Effector memory CD8-positive, alpha-beta T cell (primary cell): Measurements from ENCODE around the gene CREB3L2.
"Not testable (repeated sequence)": the region's sequence is repeated elsewhere in the genome, so short reads cannot be mapped to it uniquely, and the experiment has no call there.

ENCODE experiments used
- ATAC-seq: fragments of 150-1000 bp; cut with Tn5 transposase; replicated peaks from 2 replicates; pipeline ENCODE4 v1.10.0; 2021; ENCODE audit warnings: mild to moderate bottlenecking, moderate library complexity
- DNase-seq, 3 experiments: peaks; one replicate each; pipeline ENCODE4 v3.0.0; 2021
- H3K27ac Mint-ChIP-seq, 2 donors: one replicate each; pipeline ENCODE4 v1.8.0; 2022; ENCODE audit warnings: mild to moderate bottlenecking in 2 of 2, mixed read lengths in 2 of 2, moderate library complexity in 2 of 2
- H3K27me3 Mint-ChIP-seq, 2 donors: one replicate each; pipeline ENCODE4 v1.8.0; 2022; ENCODE audit warnings: mixed read lengths in 2 of 2
- H3K36me3 Mint-ChIP-seq: one replicate; pipeline ENCODE4 v1.8.0; 2022; ENCODE audit warnings: mild to moderate bottlenecking, moderate library complexity, mixed read lengths; ENCODE audit not compliant: insufficient read depth
- H3K4me1 Mint-ChIP-seq, 2 donors: one replicate each; pipeline ENCODE4 v1.8.0; 2022; ENCODE audit warnings: low read depth in 2 of 2, mixed read lengths in 2 of 2
- H3K4me3 Mint-ChIP-seq, 2 donors: one replicate each; pipeline ENCODE4 v1.8.0; 2022; ENCODE audit warnings: mild to moderate bottlenecking in 2 of 2, mixed read lengths in 2 of 2, moderate library complexity in 2 of 2
- H3K9me3 Mint-ChIP-seq, 2 donors: one replicate each; pipeline ENCODE4 v1.8.0; 2022; ENCODE audit warnings: mixed read lengths in 2 of 2

Gene CREB3L2

GRCh38 chr7:137916564-137916963, 85.3 kb downstream of the CREB3L2 start:
- DNase-seq = no peak
- H3K27me3 Mint-ChIP-seq = no peaks in the 10 kb centered on the region
- peak overlapping the region; percentile 48 to 82 for H3K27ac Mint-ChIP-seq
- H3K36me3 Mint-ChIP-seq = peaks cover 32% of the 10 kb centered on the region
- no peak for ATAC-seq
- no peak overlapping the region for H3K4me3 Mint-ChIP-seq
- H3K9me3 Mint-ChIP-seq = no peaks in the 10 kb centered on the region
- peaks cover 14 to 22% of the 10 kb centered on the region in 2 donors for H3K4me1 Mint-ChIP-seq

GRCh38 chr7:137915266-137915665, 86.6 kb downstream of the CREB3L2 start:
- peaks cover 38% of the 10 kb centered on the region for H3K36me3 Mint-ChIP-seq
- H3K27me3 Mint-ChIP-seq = no peaks in the 10 kb centered on the region

GRCh38 chr7:137913985-137914384, 87.9 kb downstream of the CREB3L2 start:
- Mint-ChIP-seq H3K27ac (no peak overlapping the region), H3K27me3 (no peaks in the 10 kb centered on the region), H3K4me1 (peaks cover 5 to 11% of the 10 kb centered on the region in 2 donors), H3K9me3 (no peaks in the 10 kb centered on the region), H3K36me3 (peaks cover 43% of the 10 kb centered on the region), H3K4me3 (no peak overlapping the region)
- ATAC-seq (no peak), DNase-seq (no peak)

More at GRCh38 chr7:137915266-137915665, 86.6 kb downstream of the CREB3L2 start:
- ATAC-seq (no peak), DNase-seq (no peak)
- no peak overlapping the region for H3K27ac Mint-ChIP-seq
- H3K4me1 Mint-ChIP-seq = peaks cover 5 to 11% of the 10 kb centered on the region in 2 donors
- no peak overlapping the region for H3K4me3 Mint-ChIP-seq
- H3K9me3 Mint-ChIP-seq = no peaks in the 10 kb centered on the region

- H3K9me3 Mint-ChIP-seq = no peaks in the 10 kb centered on the region
- DNase-seq (no peak), ATAC-seq (no peak)
- no peaks in the 10 kb centered on the region for H3K4me1 Mint-ChIP-seq
- peaks cover 69% of the 10 kb centered on the region for H3K36me3 Mint-ChIP-seq
- no peaks in the 10 kb centered on the region for H3K27me3 Mint-ChIP-seq
- no peak overlapping the region for H3K4me3 Mint-ChIP-seq
- peak overlapping the region in 1 of 2 donors; percentile 13 for H3K27ac Mint-ChIP-seq
These were observed 92.8 kb downstream of the CREB3L2 start for GRCh38 chr7:137909042-137909441.

GRCh38 chr7:137908106-137908505, 93.8 kb downstream of the CREB3L2 start:
- ATAC-seq = no peak
- H3K9me3 Mint-ChIP-seq = no peaks in the 10 kb centered on the region
- H3K27me3 Mint-ChIP-seq = no peaks in the 10 kb centered on the region
- H3K4me1 Mint-ChIP-seq = peaks cover 0 to 6% of the 10 kb centered on the region in 2 donors
- no peak for DNase-seq
- peaks cover 64% of the 10 kb centered on the region for H3K36me3 Mint-ChIP-seq
- H3K27ac Mint-ChIP-seq = peak overlapping the region in 1 of 2 donors; percentile 85
- H3K4me3 Mint-ChIP-seq = no peak overlapping the region

- not testable (repeated sequence) for DNase-seq, H3K4me1 Mint-ChIP-seq, H3K4me3 Mint-ChIP-seq, H3K9me3 Mint-ChIP-seq, ATAC-seq, H3K27me3 Mint-ChIP-seq
- peak overlapping the region; percentile 1 for H3K27ac Mint-ChIP-seq
- H3K36me3 Mint-ChIP-seq = peaks cover 67% of the 10 kb centered on the region
These were observed 95.2 kb downstream of the CREB3L2 start for GRCh38 chr7:137906636-137907035.

GRCh38 chr7:137904833-137905232, 97.1 kb downstream of the CREB3L2 start:
- H3K36me3 Mint-ChIP-seq = peaks cover 74% of the 10 kb centered on the region
- no peaks in the 10 kb centered on the region for H3K9me3 Mint-ChIP-seq
- peaks cover 0 to 6% of the 10 kb centered on the region in 2 donors for H3K4me1 Mint-ChIP-seq
- H3K27ac Mint-ChIP-seq = peak overlapping the region; percentile 51 to 84
- no peaks in the 10 kb centered on the region for H3K27me3 Mint-ChIP-seq
- ATAC-seq = no peak
- no peak for DNase-seq
- H3K4me3 Mint-ChIP-seq = no peak overlapping the region

GRCh38 chr7:137903382-137904169, 98.3 kb downstream of the CREB3L2 start:
- H3K36me3 Mint-ChIP-seq = peaks cover 80% of the 10 kb centered on the region
- H3K27ac Mint-ChIP-seq = peak overlapping the region; percentile 23 to 75
- no peaks in the 10 kb centered on the region for H3K9me3 Mint-ChIP-seq
- DNase-seq = peak; percentile 48 to 57 (median 56)
- no peaks in the 10 kb centered on the region for H3K27me3 Mint-ChIP-seq
- H3K4me3 Mint-ChIP-seq = no peak overlapping the region
- ATAC-seq = peak; percentile 79
- peaks cover 5 to 12% of the 10 kb centered on the region in 2 donors for H3K4me1 Mint-ChIP-seq

- DNase-seq (no peak), ATAC-seq (no peak)
- no peaks in the 10 kb centered on the region for H3K9me3 Mint-ChIP-seq
- no peak overlapping the region for H3K4me3 Mint-ChIP-seq
- peaks cover 78% of the 10 kb centered on the region for H3K36me3 Mint-ChIP-seq
- H3K4me1 Mint-ChIP-seq = peaks cover 9 to 18% of the 10 kb centered on the region in 2 donors
- peak overlapping the region in 1 of 2 donors; percentile 83 for H3K27ac Mint-ChIP-seq
- no peaks in the 10 kb centered on the region for H3K27me3 Mint-ChIP-seq
These were observed 101.7 kb downstream of the CREB3L2 start for GRCh38 chr7:137900137-137900536.

- peak overlapping the region; percentile 13 to 22 for H3K4me3 Mint-ChIP-seq
- ATAC-seq (peak; percentile 95), DNase-seq (peak; percentile 68 to 70 (median 69))
- peaks cover 74% of the 10 kb centered on the region for H3K36me3 Mint-ChIP-seq
- no peaks in the 10 kb centered on the region for H3K9me3 Mint-ChIP-seq
- H3K27me3 Mint-ChIP-seq = no peaks in the 10 kb centered on the region
- peaks cover 9 to 19% of the 10 kb centered on the region in 2 donors for H3K4me1 Mint-ChIP-seq
- peak overlapping the region; percentile 54 to 69 for H3K27ac Mint-ChIP-seq
These were observed 102.8 kb downstream of the CREB3L2 start for GRCh38 chr7:137898839-137899721.

GRCh38 chr7:137895301-137896221, 106.3 kb downstream of the CREB3L2 start:
- H3K36me3 Mint-ChIP-seq = peaks cover 59% of the 10 kb centered on the region
- no peak overlapping the region for H3K4me3 Mint-ChIP-seq

GRCh38 chr7:137893143-137893742, 108.6 kb downstream of the CREB3L2 start:
- Mint-ChIP-seq H3K27ac (peak overlapping the region in 1 of 2 donors; percentile 16), H3K36me3 (peaks cover 42% of the 10 kb centered on the region), H3K9me3 (no peaks in the 10 kb centered on the region), H3K4me1 (peaks cover under 1 to 9% of the 10 kb centered on the region in 2 donors), H3K4me3 (no peak overlapping the region), H3K27me3 (no peaks in the 10 kb centered on the region)
- DNase-seq = no peak
- ATAC-seq = no peak

More at GRCh38 chr7:137895301-137896221, 106.3 kb downstream of the CREB3L2 start:
- DNase-seq (no peak), ATAC-seq (no peak)
- no peaks in the 10 kb centered on the region for H3K27me3 Mint-ChIP-seq
- peak overlapping the region in 1 of 2 donors; percentile 82 for H3K27ac Mint-ChIP-seq
- no peaks in the 10 kb centered on the region for H3K9me3 Mint-ChIP-seq
- H3K4me1 Mint-ChIP-seq = peaks cover 9 to 16% of the 10 kb centered on the region in 2 donors
